Activated gamma-delta T cell treated with anti-CD3 and anti-CD28 coated beads, Interleukin-2, amount 50 U/mL, for 16 hours (primary cell): ENCODE measurements around the gene KRTAP20-2.

Experiments used
- DNase-seq: peaks from one replicate; pipeline ENCODE4 v3.0.0-alpha.2; 2020; ENCODE audit warnings: low read depth

The KRTAP20-2 gene

GRCh38 chr21:30634906-30635305, at the start of gene KRTAP20-2:
TSS of gene KRTAP20-2 (plus strand) at chr21:30635206. CDS start at chr21:30635264, 58 bp downstream.
- no peak for DNase-seq

DNA sequence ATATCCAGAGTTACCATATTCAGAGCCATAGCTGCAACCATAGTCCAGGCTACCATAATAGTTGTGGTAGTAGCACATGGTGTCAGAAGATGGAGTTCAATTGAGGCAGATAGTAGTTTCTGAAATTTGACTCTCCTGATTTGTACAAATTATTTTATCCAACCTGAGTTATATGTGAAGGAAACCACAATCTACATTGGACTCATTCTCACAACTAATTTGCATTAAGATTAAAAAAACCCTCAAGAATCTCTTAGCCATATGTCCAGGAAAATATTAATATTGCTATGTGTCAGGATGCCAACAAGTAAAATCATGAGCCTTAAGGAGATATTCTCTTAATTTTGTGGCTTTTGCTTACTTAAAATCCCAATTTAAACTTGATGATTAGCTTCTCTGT, 44.7 kb upstream of the KRTAP20-2 start, which contains the start of gene KRTAP22-2:
Gene KRTAP22-2, minus strand, starts transcription at position 101 of the 400 bp plus-strand sequence.
- DNase-seq, result no peak

DNA sequence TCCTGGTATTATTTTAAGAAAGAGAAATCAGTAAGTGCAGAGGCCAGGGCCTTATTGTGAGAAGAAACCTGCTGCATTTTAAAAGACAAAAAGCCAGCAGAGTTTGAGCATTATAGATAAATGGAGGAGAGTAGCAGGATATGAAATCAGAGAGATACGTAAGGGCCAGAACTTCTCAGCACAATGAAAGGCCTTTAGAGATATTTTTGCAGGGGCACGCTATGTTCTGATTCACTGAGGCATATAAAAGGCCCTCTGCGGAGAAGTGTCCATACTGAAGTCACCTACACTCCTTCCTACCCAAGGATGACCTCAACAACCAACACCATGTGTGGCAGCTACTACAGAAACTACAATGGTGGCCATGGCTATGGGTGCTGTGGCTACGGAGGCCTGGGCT, 42.9 kb upstream of the KRTAP20-2 start, which contains the start of gene KRTAP6-3:
Gene KRTAP6-3, plus strand, starts transcription at position 301 of the 400 bp plus-strand sequence. Its CDS starts 6 bp downstream, at position 307.
- DNase-seq, result no peak

DNA sequence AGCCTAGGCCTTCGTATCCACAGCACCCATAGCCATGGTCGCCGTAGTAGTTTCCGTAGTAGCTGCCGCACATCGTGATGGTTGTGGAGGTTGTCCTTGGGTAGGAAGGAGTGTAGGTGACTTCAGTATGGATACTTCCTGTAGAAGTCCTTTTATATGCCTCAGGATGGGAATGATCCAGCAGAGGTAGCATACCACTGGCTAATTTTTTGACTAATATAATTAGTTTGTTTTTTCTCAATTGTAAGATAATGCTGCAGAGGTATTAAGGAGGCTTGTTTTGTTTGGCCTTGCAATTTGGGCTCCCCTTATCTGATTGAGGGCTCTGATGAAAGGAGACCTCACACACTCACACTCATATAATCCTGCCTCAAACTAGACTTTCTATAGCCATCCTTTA, 36.2 kb upstream of the KRTAP20-2 start, which contains the start of gene KRTAP6-2:
Gene KRTAP6-2, minus strand, starts transcription at position 101 of the 400 bp plus-strand sequence. Its CDS starts 28 bp downstream, at position 73.
- DNase-seq, result no peak

- DNase-seq, result no peak
These were observed 34.2 kb upstream of the KRTAP20-2 start, which contains the start of gene KRTAP22-1 for GRCh38 chr21:30600787-30601186. TSS of gene KRTAP22-1 (plus strand) at chr21:30601087.

DNA sequence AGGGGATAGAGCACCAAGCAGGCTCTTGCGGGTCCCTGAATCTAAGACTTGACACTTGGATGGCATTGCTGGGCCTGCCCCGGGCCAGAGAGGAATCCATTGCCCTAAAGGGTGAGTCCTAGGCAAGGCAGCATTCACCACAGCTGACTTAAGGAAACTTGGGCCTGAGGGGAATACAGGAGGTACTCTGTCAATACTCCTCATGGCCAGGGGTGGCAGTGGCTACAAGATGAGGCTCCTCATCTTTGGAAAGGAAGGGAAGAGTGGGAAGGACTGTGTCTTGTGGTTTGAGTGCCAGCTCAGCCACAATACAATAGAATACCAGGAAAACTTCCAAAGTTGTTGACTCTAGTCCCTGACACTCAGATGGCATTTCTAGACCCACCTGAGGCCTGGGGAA, 29.0 kb upstream of the KRTAP20-2 start:
- DNase-seq, result no peak

- DNase-seq, result no peak
These were observed 22.9 kb upstream of the KRTAP20-2 start for GRCh38 chr21:30612132-30612531.

DNA sequence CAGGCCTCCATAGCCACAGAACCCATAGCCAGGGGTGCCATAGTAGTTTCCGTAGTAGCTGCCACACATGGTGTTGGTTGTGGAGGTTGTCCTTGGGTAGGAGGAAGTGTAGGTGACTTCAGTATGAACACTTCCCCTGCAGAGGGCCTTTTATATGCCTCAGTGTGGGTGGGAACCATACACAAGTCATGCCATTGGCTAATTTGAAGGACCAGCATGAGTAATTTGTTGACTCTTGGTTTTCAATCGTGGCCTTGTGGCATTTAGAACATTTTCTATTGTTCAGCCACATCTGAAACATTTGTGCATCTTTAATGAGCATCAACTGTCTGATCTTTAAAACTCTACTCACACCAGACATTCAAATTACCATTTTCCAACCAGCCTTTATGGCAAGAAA, 21.2 kb upstream of the KRTAP20-2 start, which contains the start of gene KRTAP6-1:
Gene KRTAP6-1, minus strand, starts transcription at position 95 of the 400 bp plus-strand sequence. Its CDS starts 26 bp downstream, at position 69.
- no peak for DNase-seq

DNA sequence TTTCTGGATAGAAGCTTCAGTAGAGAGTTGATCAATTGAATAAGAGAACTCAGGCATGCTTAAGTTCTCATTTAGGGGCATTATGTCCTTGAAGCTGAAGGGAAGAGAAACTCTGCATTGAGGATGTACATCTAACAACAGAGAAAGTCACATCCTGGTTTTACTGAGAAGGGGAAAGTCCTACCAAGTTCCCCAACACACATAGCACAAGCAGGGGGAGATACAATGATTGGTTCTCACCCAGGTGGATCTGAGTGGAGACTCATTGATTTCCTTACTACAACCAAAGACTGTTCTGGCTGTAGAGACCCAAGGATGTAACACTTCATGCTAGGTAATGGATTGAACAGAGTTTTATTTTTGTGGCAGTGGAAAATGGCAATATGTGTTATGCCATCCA, 19.8 kb upstream of the KRTAP20-2 start:
- no peak for DNase-seq

- no peak for DNase-seq
These were observed 18.9 kb upstream of the KRTAP20-2 start, which contains the start of gene KRTAP20-1 for GRCh38 chr21:30616125-30616524. TSS of gene KRTAP20-1 (plus strand) at chr21:30616425. CDS start at chr21:30616455, 30 bp downstream.

- DNase-seq, result no peak
These were observed 14.9 kb upstream of the KRTAP20-2 start for GRCh38 chr21:30620080-30620479.

- DNase-seq, result no peak
These were observed 14.5 kb upstream of the KRTAP20-2 start, which contains the start of gene KRTAP20-4 for GRCh38 chr21:30620522-30620921. TSS of gene KRTAP20-4 (plus strand) at chr21:30620627.

DNA sequence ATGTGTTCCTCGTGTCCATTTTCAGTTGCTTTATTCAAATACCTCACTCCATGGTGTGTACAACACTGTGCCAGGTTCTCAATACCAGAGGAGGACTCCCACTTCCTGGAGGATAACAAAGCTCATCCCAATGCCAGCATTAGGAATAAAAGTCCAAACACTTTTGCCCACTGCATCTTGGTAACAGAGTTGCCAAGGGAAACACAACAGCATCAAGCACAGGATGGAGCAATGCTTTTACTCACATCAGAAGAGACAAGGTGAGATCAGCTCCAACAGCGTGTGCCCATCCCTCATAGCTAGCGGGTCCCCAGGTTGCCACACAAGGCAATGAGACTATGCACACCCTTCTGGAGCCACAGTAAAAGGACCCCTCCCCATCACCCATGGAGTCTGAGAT, 11.6 kb upstream of the KRTAP20-2 start:
- DNase-seq, result no peak

GRCh38 chr21:30625449-30626165, 9.4 kb upstream of the KRTAP20-2 start:
- no peak for DNase-seq

DNA sequence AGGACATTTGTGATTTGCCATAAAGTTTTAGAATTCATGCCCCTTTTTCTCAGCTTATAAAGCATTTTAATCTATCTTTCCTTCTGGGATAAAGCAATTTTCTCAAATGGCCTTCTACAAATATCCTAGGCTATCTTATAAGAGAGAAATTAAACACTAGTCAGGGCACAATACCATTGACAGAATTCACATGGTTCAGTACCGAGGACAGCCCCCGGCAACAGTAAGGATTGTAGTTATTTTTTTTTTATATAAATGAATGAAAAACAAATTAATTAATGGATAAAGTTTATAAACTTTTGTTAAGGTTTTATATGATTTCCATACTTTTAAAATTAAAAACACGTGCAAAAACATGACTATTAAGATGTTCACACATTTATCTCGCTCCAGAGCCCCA, 6.9 kb upstream of the KRTAP20-2 start:
- DNase-seq, result no peak

DNA sequence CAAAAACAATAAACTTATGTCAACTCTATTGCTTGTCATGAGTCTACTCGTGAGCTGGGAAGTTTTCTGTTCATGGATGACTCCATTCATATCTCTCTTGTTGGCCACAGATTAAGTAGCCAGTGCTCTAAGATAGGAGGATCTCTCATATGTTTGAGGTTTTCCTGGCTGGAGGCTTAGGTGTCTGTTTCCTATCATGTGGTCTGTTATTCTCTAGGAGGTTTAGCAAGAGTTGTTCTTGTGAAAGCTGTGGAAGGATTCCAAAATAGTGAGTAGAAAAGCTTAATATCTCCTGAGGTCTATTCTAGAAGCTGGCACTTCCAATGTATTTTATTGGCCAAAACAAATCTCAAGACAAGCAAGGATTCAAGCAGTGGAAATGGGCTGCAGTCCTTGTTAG, 5.8 kb upstream of the KRTAP20-2 start:
- DNase-seq, result no peak

GRCh38 chr21:30638686-30639085, 3.7 kb downstream of the KRTAP20-2 start:
- no peak for DNase-seq

DNA sequence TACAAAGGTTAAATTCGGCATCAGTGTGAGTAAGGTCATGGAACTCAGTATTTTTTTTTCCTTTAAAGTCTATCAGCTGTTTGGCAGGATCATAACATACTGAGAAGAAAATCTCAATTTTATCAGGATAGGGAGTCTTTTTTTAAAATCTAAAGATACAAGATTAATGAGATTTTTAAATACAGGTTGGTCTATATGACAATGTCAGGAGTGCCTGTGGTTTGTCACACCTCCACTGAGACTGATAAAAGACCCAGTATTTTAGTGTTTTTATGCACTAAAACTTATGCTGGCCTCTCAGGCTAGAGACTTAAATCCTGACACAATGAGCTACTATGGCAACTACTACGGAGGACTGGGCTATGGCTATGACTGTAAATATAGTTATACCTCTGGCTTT, 7.6 kb downstream of the KRTAP20-2 start, which contains the start of gene KRTAP20-3:
Gene KRTAP20-3, plus strand, starts transcription at position 301 of the 400 bp plus-strand sequence.
- DNase-seq, result no peak

DNA sequence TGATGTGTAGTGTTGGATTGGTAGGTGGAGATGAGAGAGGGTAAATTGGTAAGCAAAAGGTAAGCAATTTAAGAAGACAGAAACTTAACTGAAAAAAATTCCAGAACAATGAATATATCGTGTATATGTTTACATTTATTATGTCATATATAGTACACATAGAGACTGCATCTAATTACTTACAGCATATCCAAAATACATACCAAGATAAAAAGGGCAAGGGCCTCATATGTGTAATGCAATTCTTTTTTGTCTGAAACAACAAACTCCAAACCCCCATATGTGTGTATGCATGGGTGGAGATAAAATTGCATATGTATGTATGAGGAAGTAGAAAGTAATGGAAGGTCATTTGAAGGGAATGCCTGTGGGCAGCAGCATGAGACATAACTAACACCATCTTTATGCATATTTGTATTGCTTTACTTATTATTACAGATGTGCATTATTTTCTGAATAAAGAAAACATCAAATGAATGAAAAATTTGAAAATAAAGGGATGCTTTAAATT, 12.0 kb downstream of the KRTAP20-2 start:
- DNase-seq, result no peak

GRCh38 chr21:30652891-30653290, 17.9 kb downstream of the KRTAP20-2 start:
- DNase-seq, result no peak

- DNase-seq, result no peak
These were observed 33.8 kb downstream of the KRTAP20-2 start for GRCh38 chr21:30668776-30669175.

- no peak for DNase-seq
These were observed 38.1 kb downstream of the KRTAP20-2 start for GRCh38 chr21:30672985-30673650.
